SH-SY5Y (cell line): ENCODE measurements around the gene C2CD4D.

Experiments used
- GATA2 ChIP-seq: IDR thresholded peaks from 2 replicates; pipeline ENCODE4 v1.6.1; 2011; ENCODE audit warnings: mild to moderate bottlenecking, low read depth, low read length
- GATA3 ChIP-seq: IDR thresholded peaks from 2 replicates; pipeline ENCODE4 v1.6.1; 2011; ENCODE audit warnings: low read depth, mild to moderate bottlenecking, low read length, moderate library complexity

Gene C2CD4D

GRCh38 chr1:151840421-151840820 is 801 bp upstream of the C2CD4D start:
- TF ChIP-seq GATA2 (no peak), GATA3 (no peak)

GRCh38 chr1:151839082-151839412 is 573 bp downstream of the C2CD4D start:
- TF ChIP-seq GATA3, result no peak
- TF ChIP-seq GATA2, result no peak

GRCh38 chr1:151838222-151839081 is 1.2 kb downstream of the C2CD4D start:
- TF ChIP-seq GATA2 (no peak), GATA3 (no peak)

GRCh38 chr1:151837884-151838221 is 1.8 kb downstream of the C2CD4D start:
- TF ChIP-seq GATA2 (no peak), GATA3 (no peak)

GRCh38 chr1:151837197-151837596 is 2.4 kb downstream of the C2CD4D start:
- no peak for TF ChIP-seq GATA3
- no peak for TF ChIP-seq GATA2

GRCh38 chr1:151835596-151835995 is 4.0 kb downstream of the C2CD4D start:
- TF ChIP-seq GATA2, result no peak

GRCh38 chr1:151834239-151834638 is 5.4 kb downstream of the C2CD4D start:
- TF ChIP-seq GATA3, result no peak
- TF ChIP-seq GATA2, result no peak

- no peak for TF ChIP-seq GATA2
- no peak for TF ChIP-seq GATA3
These were observed 6.3 kb downstream of the C2CD4D start for GRCh38 chr1:151833172-151833900.

- TF ChIP-seq GATA3 (no peak), GATA2 (no peak; the same call in 1 of the 2 replicates)
These were observed 7.2 kb downstream of the C2CD4D start for GRCh38 chr1:151832318-151832980.

- TF ChIP-seq GATA2, result no peak
- no peak for TF ChIP-seq GATA3
These were observed 8.0 kb downstream of the C2CD4D start, which contains the start of gene RORC for GRCh38 chr1:151831605-151832004. Gene RORC (minus strand): TSS chr1:151831802. CDS start chr1:151831764, 38 bp downstream.

- TF ChIP-seq GATA2 (no peak), GATA3 (no peak)
These were observed 8.4 kb downstream of the C2CD4D start for GRCh38 chr1:151831256-151831591.

GRCh38 chr1:151830055-151830454 is 9.6 kb downstream of the C2CD4D start:
- TF ChIP-seq GATA3 (no peak), GATA2 (no peak)

- TF ChIP-seq GATA2 (no peak), GATA3 (no peak)
These were observed 10.1 kb downstream of the C2CD4D start for GRCh38 chr1:151829352-151830046.

- TF ChIP-seq GATA2 (no peak), GATA3 (no peak)
These were observed 10.7 kb downstream of the C2CD4D start for GRCh38 chr1:151828921-151829320.

- no peak for TF ChIP-seq GATA3
These were observed 11.8 kb downstream of the C2CD4D start for GRCh38 chr1:151827853-151828252.
